Transverse colon (tissue), 3 donors: ENCODE results near the gene NKX1-1.

Experiments used
- POLR2A ChIP-seq: fragments of 450-650 bp; IDR thresholded peaks from one replicate; pipeline ENCODE4 v1.6.1; 2016; ENCODE audit warnings: antibody characterized with exemption, mild to moderate bottlenecking, moderate library complexity
- TF ChIP-seq, protein P1 (sequence below), 5 experiments: fragments of 200-600 bp in 3 of 5; fragments of 450-650 bp in 2 of 5; sonication (generic) in 3 of 5; IDR thresholded peaks; 1 replicate in 2 of 5; 2 replicates in 3 of 5; pipeline ENCODE4 v1.5.1; 2016 to 2017; ENCODE audit warnings: antibody characterized with exemption in 5 of 5, inconsistent platforms in 3 of 5, mild to moderate bottlenecking in 2 of 5, moderate library complexity in 1 of 5

DNA sequence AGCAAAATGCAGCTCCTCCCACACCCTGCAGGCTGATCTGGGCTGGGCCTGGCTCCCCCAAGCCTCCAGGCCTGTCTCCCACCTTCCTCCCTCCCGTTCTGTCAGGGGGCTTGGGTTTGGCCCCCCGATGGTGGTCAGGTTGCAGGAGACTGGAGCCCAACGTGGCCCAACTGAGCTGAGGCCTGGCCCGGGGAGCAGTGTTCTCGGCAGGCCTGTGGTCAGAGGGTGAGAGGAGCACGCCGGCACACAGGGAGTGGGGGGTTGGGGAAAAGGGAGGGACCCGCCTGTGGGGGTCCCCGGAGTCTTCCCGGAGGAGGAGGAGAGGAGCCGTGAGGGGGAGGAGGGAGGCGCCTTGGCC lies 43.2 kb upstream of the NKX1-1 start:
- TF ChIP-seq, protein P1, sequence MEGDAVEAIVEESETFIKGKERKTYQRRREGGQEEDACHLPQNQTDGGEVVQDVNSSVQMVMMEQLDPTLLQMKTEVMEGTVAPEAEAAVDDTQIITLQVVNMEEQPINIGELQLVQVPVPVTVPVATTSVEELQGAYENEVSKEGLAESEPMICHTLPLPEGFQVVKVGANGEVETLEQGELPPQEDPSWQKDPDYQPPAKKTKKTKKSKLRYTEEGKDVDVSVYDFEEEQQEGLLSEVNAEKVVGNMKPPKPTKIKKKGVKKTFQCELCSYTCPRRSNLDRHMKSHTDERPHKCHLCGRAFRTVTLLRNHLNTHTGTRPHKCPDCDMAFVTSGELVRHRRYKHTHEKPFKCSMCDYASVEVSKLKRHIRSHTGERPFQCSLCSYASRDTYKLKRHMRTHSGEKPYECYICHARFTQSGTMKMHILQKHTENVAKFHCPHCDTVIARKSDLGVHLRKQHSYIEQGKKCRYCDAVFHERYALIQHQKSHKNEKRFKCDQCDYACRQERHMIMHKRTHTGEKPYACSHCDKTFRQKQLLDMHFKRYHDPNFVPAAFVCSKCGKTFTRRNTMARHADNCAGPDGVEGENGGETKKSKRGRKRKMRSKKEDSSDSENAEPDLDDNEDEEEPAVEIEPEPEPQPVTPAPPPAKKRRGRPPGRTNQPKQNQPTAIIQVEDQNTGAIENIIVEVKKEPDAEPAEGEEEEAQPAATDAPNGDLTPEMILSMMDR (IDR thresholded peaks at IDR 0.05): no peak
- TF ChIP-seq POLR2A: no peak
